Heart left ventricle (tissue), 16 donors: Measurements from ENCODE around the gene NRTN. TPM values are rescaled to one million over a fixed set of nuclear protein-coding genes. Genes with fewer than 3 reads are reported as not detected.

Experiments used
- ATAC-seq, 4 donors: fragments of 200-7000 bp; cut with Tn5 transposase; one replicate each; pipeline ENCODE4 v1.9.1; 2020 to 2022; ENCODE audit warnings: moderate library complexity in 4 of 4, mild to moderate bottlenecking in 3 of 4, moderate number of reproducible peaks in 1 of 4
- DNase-seq, 5 donors: peaks; one replicate each; pipeline ENCODE4 v3.0.0-alpha.2; 2020
- H3K27ac ChIP-seq, 12 donors: fragments of 200-600 bp; sonication (generic) in 4 of 12; one replicate each; pipeline versions ENCODE4 v1.5.0 to v1.8.0; 2016 to 2022; ENCODE audit warnings: mild to moderate bottlenecking in 2 of 12
- H3K27me3 ChIP-seq, 9 donors: fragments of 200-600 bp; sonication (generic) in 2 of 9; one replicate each; pipeline versions ENCODE4 v1.5.1 to v1.8.0; 2016 to 2022; ENCODE audit warnings: mild to moderate bottlenecking in 3 of 9
- H3K36me3 ChIP-seq, 9 donors: fragments of 200-600 bp; sonication (generic) in 2 of 9; one replicate each; pipeline versions ENCODE4 v1.5.0 to v1.8.0; 2018 to 2022; ENCODE audit warnings: mild to moderate bottlenecking in 2 of 9
- H3K4me1 ChIP-seq, 12 donors: fragments of 200-600 bp; sonication (generic) in 4 of 12; one replicate each; pipeline versions ENCODE4 v1.5.0 to v1.8.0; 2016 to 2022; ENCODE audit warnings: mild to moderate bottlenecking in 3 of 12
- H3K4me3 ChIP-seq, 12 donors: fragments of 200-600 bp; sonication (generic) in 4 of 12; one replicate each; pipeline versions ENCODE4 v1.5.0 to v1.8.0; 2017 to 2022; ENCODE audit warnings: mild to moderate bottlenecking in 9 of 12, moderate library complexity in 4 of 12
- H3K9me3 ChIP-seq, 12 donors: fragments of 200-600 bp; sonication (generic) in 4 of 12; one replicate each; pipeline versions ENCODE4 v1.5.0 to v1.8.0; 2016 to 2022; ENCODE audit warnings: mild to moderate bottlenecking in 1 of 12
- CTCF ChIP-seq, 12 donors: fragments of 200-600 bp; sonication (generic) in 4 of 12; IDR thresholded peaks; one replicate each; pipeline versions ENCODE4 v1.5.0 to v1.8.0; 2018 to 2022; ENCODE audit warnings: antibody characterized with exemption in 12 of 12, mild to moderate bottlenecking in 5 of 12
- POLR2A ChIP-seq, 2 donors: fragments of 450-650 bp; IDR thresholded peaks; one replicate each; pipeline ENCODE4 v1.6.1; 2017; ENCODE audit warnings: antibody characterized with exemption in 2 of 2, mild to moderate bottlenecking in 2 of 2, moderate library complexity in 2 of 2
- WGBS, 4 donors: extraction: QIAGEN DNeasy Blood & Tissue Kit in 2 of 4; methylation state at CpG; one replicate each; pipeline versions ENCODE4 v1.1.5 to v1.1.7; 2013 to 2018; 5-methylcytosine and 5-hydroxymethylcytosine counted together
- intact Hi-C, 10 donors: fragments of 100-400 bp; cut with DNase I; formaldehyde crosslinking; loops; one replicate each; pipeline versions ENCODE4 v1.11.1 to v1.14.2; 2022
- polyA plus RNA-seq, 2 donors: library from polyadenylated mRNA; stranded (reverse); fragments of 200-250 nt; gene quantifications; one replicate each; pipeline ENCODE4 v1.2.3, GENCODE V29; 2013
- total RNA-seq, 9 donors: library from RNA; depleted of rRNA in 2 of 9; stranded (reverse); fragments of >200 nt in 2 of 9; fragmentation: NEBNext Ultra II Directional in 3 of 9; extraction: Animal tissue kit (Norgen Biotek cat#: 25700) in 3 of 9; gene quantifications; one replicate each; pipeline versions ENCODE4 v1.1.0 to v1.2.4, GENCODE V29; 2016 to 2023
- donor health status: ischemic (EF 13 %, LVEDD 7.1; RV severe dilation, severe dysfunction).
- donor health status: healthy with polysubstance abuse.
- donor health status: DM: no; HTN: yes; CAD: no.
- donor health status: DM: no; HTN: no; CAD: no.
- donor health status: ischemic (EF 25% LVEDD 6.9; RV normal size, moderate dysfunction).
- donor health status: ischemic (EF 25% LVEDD 5.7; RV mildly dilated, moderate dysfunction).
- donor health status: healthy.
- donor health status: DM: yes; HTN: yes; CAD: no.
- donor health status: ischemic (EF 35%, LVEDD 5.7; RV mildly dilated, moderate dysfunction).
- donor health status: nonischemic (EF 11% LVEDD 7.7; RV severe dilation, severe dysfunction).
- donor health status: DM: yes; HTN: yes; CAD: no.
- donor health status: PGD.
- donor health status: ischemic (EF 29% LVEDD 5.4; RV normal size, mild dysfunction).
- donor health status: nonischemic (EF 23%, LVEDD 6.1; RV moderate dilation, normal function).

The NRTN gene
- total and polyA plus RNA-seq, 11 donors: 8.0 to 54.2 (median 18.2) TPM

- 63 to 87% (median 73%) methylated on average over 9 to 11 of the region's 11 CpGs for WGBS, 4 donors
- Histone ChIP-seq H3K4me3 (no peak overlapping the region), H3K27me3 (no peaks in the 10 kb centered on the region), H3K9me3 (no peaks in the 10 kb centered on the region), H3K27ac (no peak overlapping the region), H3K4me1 (no peaks in the 10 kb centered on the region), H3K36me3 (no peaks in the 10 kb centered on the region)
- ATAC-seq: no peak
- intact Hi-C loops: no loop called here
- TF ChIP-seq POLR2A (IDR thresholded peaks at IDR 0.05): no peak
- no peak for TF ChIP-seq CTCF (IDR thresholded peaks at IDR 0.05)
- DNase-seq: no peak
Measured at GRCh38 chr19:5863030-5863665, 58.3 kb downstream of the NRTN start.

GRCh38 chr19:5864013-5864720, 59.3 kb downstream of the NRTN start:
- no peaks in the 10 kb centered on the region for H3K4me1 ChIP-seq
- H3K9me3 ChIP-seq: no peaks in the 10 kb centered on the region
- H3K4me3 ChIP-seq: no peak overlapping the region
- DNase-seq (no peak), ATAC-seq (no peak)
- no peak for TF ChIP-seq CTCF (IDR thresholded peaks at IDR 0.05)
- TF ChIP-seq POLR2A (IDR thresholded peaks at IDR 0.05): no peak
- 73 to 87% (median 83%) methylated on average over 6 to 9 of the region's 9 CpGs for WGBS, 4 donors
- intact Hi-C loops: no loop called here
- H3K36me3 ChIP-seq: no peaks in the 10 kb centered on the region
- no peak overlapping the region for H3K27ac ChIP-seq
- H3K27me3 ChIP-seq: no peaks in the 10 kb centered on the region

- Histone ChIP-seq H3K27ac (no peak overlapping the region), H3K4me3 (no peak overlapping the region), H3K9me3 (no peaks in the 10 kb centered on the region), H3K36me3 (no peaks in the 10 kb centered on the region), H3K27me3 (no peaks in the 10 kb centered on the region), H3K4me1 (no peaks in the 10 kb centered on the region)
- intact Hi-C loops: no loop called here
- no peak for DNase-seq
- TF ChIP-seq POLR2A (IDR thresholded peaks at IDR 0.05) (no peak), CTCF (IDR thresholded peaks at IDR 0.05) (peak in 1 of 12 donors; percentile 6)
- WGBS, 4 donors: 78 to 88% (median 81%) methylated on average over 14 of the region's 14 CpGs
- no peak for ATAC-seq
Measured at GRCh38 chr19:5864725-5865486, 60.0 kb downstream of the NRTN start.

- no peaks in the 10 kb centered on the region for H3K4me1 ChIP-seq
- 81 to 87% (median 84%) methylated on average over 11 of the region's 11 CpGs for WGBS, 4 donors
- intact Hi-C loops: no loop called here
- no peak for TF ChIP-seq POLR2A (IDR thresholded peaks at IDR 0.05)
- TF ChIP-seq CTCF (IDR thresholded peaks at IDR 0.05): no peak
- H3K4me3 ChIP-seq: no peak overlapping the region
- DNase-seq (no peak), ATAC-seq (no peak)
- no peak overlapping the region for H3K27ac ChIP-seq
- no peaks in the 10 kb centered on the region for H3K9me3 ChIP-seq
- H3K27me3 ChIP-seq: no peaks in the 10 kb centered on the region
- no peaks in the 10 kb centered on the region for H3K36me3 ChIP-seq
Measured at GRCh38 chr19:5865772-5866171, 60.9 kb downstream of the NRTN start.
